ENCODE measurements around the gene EXOSC2.

Gene EXOSC2

GRCh38 chr9:130659699-130660248 is 33.8 kb upstream of the EXOSC2 start:
- H3K4me3 ChIP-seq (replicated peaks; ENCODE audit: low read depth, low read length): no peak overlapping the region
- DNase-seq (ENCODE audit: extremely low read depth, insufficient read length): no peak

GRCh38 chr9:130660326-130660682 is 33.3 kb upstream of the EXOSC2 start:
- no peak for DNase-seq (ENCODE audit: extremely low read depth, insufficient read length)
- Histone ChIP-seq H3K4me3 (replicated peaks; ENCODE audit: low read depth, low read length) (no peak overlapping the region), H3K27me3 (replicated peaks; ENCODE audit: control insufficient read depth, insufficient read depth, low read length) (peaks cover 2% of the 10 kb centered on the region; the same call in 1 of the 2 replicates), H3K36me3 (ENCODE audit: control insufficient read depth, insufficient read depth, low read length) (no peaks in the 10 kb centered on the region)
- no peak for TF ChIP-seq CTCF (IDR thresholded peaks at IDR 0.05; ENCODE audit: insufficient read depth, low read length, poor library complexity, severe bottlenecking)

More at GRCh38 chr9:130659699-130660248, 33.8 kb upstream of the EXOSC2 start:
- no peak for TF ChIP-seq CTCF (IDR thresholded peaks at IDR 0.05; ENCODE audit: insufficient read depth, low read length, poor library complexity, severe bottlenecking)
- no peaks in the 10 kb centered on the region for H3K36me3 ChIP-seq (ENCODE audit: control insufficient read depth, insufficient read depth, low read length)
- peaks cover 2% of the 10 kb centered on the region; the same call in 1 of the 2 replicates for H3K27me3 ChIP-seq (replicated peaks; ENCODE audit: control insufficient read depth, insufficient read depth, low read length)

GRCh38 chr9:130660683-130661450 is 32.7 kb upstream of the EXOSC2 start:
- Histone ChIP-seq H3K36me3 (ENCODE audit: control insufficient read depth, insufficient read depth, low read length) (no peaks in the 10 kb centered on the region), H3K27me3 (replicated peaks; ENCODE audit: control insufficient read depth, insufficient read depth, low read length) (peaks cover 2% of the 10 kb centered on the region; the same call in 1 of the 2 replicates), H3K4me3 (replicated peaks; ENCODE audit: low read depth, low read length) (peak overlapping the region; percentile 18)
- TF ChIP-seq CTCF (IDR thresholded peaks at IDR 0.05; ENCODE audit: insufficient read depth, low read length, poor library complexity, severe bottlenecking): no peak
- DNase-seq (ENCODE audit: extremely low read depth, insufficient read length): no peak

- Histone ChIP-seq H3K27me3 (replicated peaks; ENCODE audit: control insufficient read depth, insufficient read depth, low read length) (peaks cover 2% of the 10 kb centered on the region; the same call in 1 of the 2 replicates), H3K4me3 (replicated peaks; ENCODE audit: low read depth, low read length) (no peak overlapping the region), H3K36me3 (ENCODE audit: control insufficient read depth, insufficient read depth, low read length) (no peaks in the 10 kb centered on the region)
- DNase-seq (ENCODE audit: extremely low read depth, insufficient read length): no peak
- TF ChIP-seq CTCF (IDR thresholded peaks at IDR 0.05; ENCODE audit: insufficient read depth, low read length, poor library complexity, severe bottlenecking): no peak
Measured at GRCh38 chr9:130661451-130662098, 32.0 kb upstream of the EXOSC2 start.

GRCh38 chr9:130662099-130662969 is 31.2 kb upstream of the EXOSC2 start:
- Histone ChIP-seq H3K27me3 (replicated peaks; ENCODE audit: control insufficient read depth, insufficient read depth, low read length) (peaks cover 2% of the 10 kb centered on the region; the same call in 1 of the 2 replicates), H3K36me3 (ENCODE audit: control insufficient read depth, insufficient read depth, low read length) (no peaks in the 10 kb centered on the region), H3K4me3 (replicated peaks; ENCODE audit: low read depth, low read length) (no peak overlapping the region)
- no peak for TF ChIP-seq CTCF (IDR thresholded peaks at IDR 0.05; ENCODE audit: insufficient read depth, low read length, poor library complexity, severe bottlenecking)
- DNase-seq (ENCODE audit: extremely low read depth, insufficient read length): no peak

Data from GM06990 (cell line).